GM12801 (cell line): ENCODE measurements around the gene EYA4.

Source experiments
- CTCF ChIP-seq: IDR thresholded peaks from one replicate; pipeline ENCODE4 v1.5.1; 2011; ENCODE audit warnings: control low read depth; ENCODE audit not compliant: insufficient read length; ENCODE audit errors: extremely low read depth

The EYA4 gene

GRCh38 chr6:133544419-133544818 lies 303.3 kb downstream of the EYA4 start:
- no peak for TF ChIP-seq CTCF

GRCh38 chr6:133546098-133546497 lies 304.9 kb downstream of the EYA4 start:
- TF ChIP-seq CTCF, result no peak

DNA sequence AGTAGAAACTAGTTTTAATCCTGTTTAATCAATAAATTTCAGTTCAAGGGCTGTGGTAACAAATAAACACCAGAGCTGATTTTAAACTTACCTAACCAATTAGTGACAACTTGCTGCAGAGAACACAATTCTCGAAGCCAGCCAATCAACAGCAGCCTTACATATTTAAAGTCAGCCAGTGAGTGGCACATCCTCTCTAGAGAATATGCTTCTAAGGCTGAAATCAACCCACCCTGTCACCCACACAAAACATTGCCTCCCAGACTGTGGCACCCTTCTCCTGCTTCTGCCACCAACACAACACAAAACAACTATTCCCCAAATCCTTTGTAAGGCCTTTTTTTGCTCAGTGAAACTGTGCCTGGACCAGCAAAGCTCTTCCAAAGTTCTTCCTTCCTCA lies 306.0 kb downstream of the EYA4 start:
- TF ChIP-seq CTCF, result no peak

DNA sequence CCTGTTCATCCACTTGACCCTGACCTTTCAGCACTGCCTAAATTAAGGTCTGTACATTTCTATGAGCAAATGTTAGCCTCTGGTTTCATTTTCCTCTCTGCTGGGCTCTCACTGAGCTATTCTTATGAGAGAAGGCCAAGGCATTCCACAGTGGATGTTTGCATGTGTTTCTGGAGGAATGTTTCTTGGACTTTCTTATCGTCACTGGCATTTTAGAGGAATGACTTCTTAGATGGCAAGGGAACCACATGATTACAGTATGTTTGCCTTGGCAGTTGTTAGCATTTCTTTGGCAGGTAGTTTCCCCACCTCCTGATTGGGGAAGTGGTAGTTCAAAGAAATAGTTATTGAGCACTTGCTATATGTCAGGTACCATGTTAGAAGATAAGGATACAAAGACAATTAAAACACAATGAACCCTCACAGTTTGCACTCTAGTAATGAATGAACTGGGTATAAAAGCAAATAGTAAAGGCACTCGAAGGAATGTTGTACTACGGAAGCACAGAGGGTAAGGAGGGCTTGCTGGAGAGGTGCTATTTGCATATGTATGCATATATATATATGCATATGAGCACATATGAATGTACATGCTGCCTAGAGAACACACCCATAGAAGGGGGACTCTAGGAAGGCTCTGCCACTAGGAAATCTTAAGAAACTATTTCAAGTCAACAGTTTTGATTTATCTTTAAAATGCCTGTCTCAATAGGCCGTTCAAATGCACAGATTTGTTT lies 307.4 kb downstream of the EYA4 start:
- TF ChIP-seq CTCF, result no peak

DNA sequence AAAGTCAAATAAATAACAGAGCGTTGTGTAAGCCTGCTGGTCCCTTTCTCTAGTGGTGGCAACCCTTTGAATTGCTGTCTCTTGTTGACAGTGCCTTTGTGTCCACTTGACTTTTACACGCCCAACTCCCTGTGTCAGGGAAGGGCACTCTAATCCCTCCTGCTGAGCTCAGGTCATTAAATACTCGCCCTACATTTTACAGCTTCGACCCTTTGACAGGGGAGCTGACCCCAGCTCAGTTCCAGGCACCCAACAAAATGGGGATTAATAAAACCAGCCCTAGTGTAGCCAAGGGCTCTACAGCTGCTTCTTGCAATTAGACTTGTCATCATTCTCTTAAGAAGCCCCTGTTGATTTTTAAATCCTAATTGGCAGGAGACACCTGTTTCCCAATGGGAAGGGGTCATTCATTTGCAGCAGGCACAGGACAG lies 308.2 kb downstream of the EYA4 start:
- no peak for TF ChIP-seq CTCF

DNA sequence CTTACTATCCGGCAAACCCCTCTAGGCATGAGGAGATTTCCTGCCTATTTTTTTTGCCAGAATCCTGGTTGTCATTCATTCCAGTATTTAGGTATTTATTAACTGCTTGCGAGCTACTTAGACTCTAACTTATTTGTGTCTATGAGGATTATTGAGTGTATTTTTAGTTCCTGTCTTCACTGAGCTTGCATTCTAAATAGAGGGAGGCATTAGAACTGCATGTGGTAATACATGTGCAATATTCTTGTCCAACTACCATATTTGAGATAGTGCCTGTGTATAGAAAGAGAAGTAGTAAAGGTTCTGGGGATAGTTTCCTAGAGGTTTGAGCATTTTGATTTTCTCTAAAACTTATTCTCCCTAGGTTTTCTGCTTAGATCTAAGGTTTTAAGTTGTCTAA lies 308.9 kb downstream of the EYA4 start:
- TF ChIP-seq CTCF, result no peak

DNA sequence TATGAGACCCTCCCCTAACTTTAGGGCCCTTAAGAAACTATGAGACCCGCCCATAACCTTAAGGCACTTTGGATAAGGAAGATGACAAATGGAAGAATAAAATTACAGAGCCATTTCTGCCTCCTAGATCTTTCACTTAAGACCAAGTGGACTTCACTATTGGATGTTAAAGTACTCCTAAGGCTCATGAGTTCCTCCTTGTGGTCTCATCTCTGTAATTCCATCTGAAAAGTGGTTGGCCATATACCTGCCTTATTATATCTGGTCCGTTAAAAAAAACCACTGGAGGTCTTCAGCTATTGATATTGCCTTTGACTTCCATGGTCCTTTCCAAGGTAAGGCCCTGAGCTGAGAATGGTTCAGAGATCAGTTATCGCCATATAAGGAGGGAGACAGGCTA lies 310.3 kb downstream of the EYA4 start:
- no peak for TF ChIP-seq CTCF
